ENCODE data around the gene HCK.
A peak's percentile ranks its signal among the peaks of the same experiment; 100 is the strongest.

HCK gene

GRCh38 chr20:32052090-32052777 is at the start of gene HCK:
TSS of gene HCK (plus strand) at chr20:32052242.
- DNase-seq (ENCODE audit: low read depth in 2 of 2): no peak

- DNase-seq (ENCODE audit: low read depth in 2 of 2): no peak
Measured at GRCh38 chr20:32003325-32003724, 48.7 kb upstream of the HCK start.

DNA sequence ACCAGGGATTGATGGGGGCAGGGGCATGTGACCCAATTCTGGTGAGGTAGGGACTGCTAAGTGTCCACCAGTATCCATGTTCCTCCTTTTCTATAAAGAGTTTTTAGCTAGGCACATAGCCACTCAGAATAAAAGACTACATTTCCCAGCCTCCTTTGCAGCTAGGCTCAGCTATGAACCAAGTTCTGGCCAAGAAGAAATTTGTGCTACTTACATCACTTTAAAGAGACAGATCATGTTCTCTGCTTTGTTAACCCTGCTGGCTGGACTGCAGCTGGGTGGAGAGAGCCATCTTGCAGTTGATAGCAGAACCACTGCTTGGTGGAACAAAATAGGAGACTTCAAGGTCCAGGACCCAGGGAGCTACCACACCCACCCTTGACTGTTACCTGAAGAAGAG is 47.1 kb upstream of the HCK start:
- no peak for DNase-seq (ENCODE audit: low read depth in 2 of 2)

- DNase-seq (ENCODE audit: low read depth in 2 of 2): no peak
Measured at GRCh38 chr20:32006053-32006452, 46.0 kb upstream of the HCK start.

DNA sequence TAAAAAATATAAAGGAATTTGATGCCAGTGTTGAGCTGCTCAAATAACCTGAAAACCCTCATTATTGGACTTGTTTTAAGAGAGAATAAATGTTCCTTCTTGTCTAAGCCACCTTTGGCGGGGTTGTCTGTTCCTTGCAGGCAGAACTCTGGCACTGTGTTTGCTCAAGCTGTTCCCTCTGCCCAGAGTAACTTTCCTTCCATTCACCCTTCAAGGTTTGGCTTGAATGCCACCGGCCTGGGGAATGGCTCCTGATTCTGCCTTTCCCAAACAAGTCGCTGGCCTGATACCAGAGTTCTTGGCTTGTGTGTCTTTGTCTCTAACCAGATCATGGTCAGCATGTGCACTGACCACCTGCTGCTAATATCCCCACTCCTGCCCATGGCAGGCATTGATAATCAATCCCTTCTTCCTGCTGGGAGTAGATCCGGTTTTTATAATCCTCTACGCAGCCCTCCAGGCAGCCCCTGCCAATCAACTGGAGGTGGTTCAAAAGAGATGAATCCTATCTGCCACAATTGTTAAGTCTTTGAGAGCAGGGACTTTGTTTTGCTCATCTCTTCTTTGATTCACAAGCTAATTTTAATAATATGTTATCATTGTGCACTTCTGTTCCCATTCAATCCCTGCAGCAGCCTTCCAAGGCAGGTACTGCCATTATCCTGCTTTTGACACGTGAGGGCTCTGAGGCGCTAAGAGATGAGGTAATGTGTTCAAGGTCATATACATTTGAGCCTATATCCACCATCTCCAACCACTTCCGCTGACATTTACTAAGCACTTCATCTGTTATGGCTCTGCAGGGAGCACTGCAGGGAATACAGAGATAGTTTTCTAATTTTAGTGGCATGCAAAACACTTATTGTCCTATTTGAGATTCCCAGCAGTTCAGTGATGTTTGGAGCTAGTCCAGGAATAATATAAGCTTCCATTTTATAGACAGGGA is 44.9 kb upstream of the HCK start:
- no peak for DNase-seq (ENCODE audit: low read depth in 2 of 2)

- no peak for DNase-seq (ENCODE audit: low read depth in 2 of 2)
Measured at GRCh38 chr20:32007787-32008616, 44.0 kb upstream of the HCK start.

DNA sequence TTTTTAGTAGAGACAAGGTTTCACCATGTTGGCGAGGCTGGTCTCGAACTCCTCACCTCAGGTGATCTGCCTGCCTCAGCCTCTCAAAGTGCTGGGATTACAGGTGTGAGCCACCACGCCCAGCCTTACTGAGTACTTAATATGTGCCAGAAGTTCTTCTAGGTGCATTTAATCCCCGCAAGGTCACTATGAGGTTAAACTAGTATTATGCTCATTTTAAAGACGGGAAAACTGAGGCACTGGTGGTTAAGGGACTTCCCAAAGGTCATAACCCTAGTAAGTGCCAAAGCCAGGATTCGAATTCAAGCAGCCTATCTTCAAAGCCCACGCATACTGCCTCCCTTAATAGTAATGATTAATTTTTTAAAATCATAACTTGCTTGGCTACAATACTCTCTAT is 42.5 kb upstream of the HCK start:
- DNase-seq (ENCODE audit: low read depth in 2 of 2): no peak

GRCh38 chr20:32010101-32010500 is 41.9 kb upstream of the HCK start, which contains the start of gene CCM2L:
TSS of gene CCM2L (plus strand) at chr20:32010438. CDS start at chr20:32010455, 17 bp downstream.
- no peak for DNase-seq (ENCODE audit: low read depth in 2 of 2)

- DNase-seq (ENCODE audit: low read depth in 2 of 2): no peak
Measured at GRCh38 chr20:32010666-32011065, 41.4 kb upstream of the HCK start.

DNA sequence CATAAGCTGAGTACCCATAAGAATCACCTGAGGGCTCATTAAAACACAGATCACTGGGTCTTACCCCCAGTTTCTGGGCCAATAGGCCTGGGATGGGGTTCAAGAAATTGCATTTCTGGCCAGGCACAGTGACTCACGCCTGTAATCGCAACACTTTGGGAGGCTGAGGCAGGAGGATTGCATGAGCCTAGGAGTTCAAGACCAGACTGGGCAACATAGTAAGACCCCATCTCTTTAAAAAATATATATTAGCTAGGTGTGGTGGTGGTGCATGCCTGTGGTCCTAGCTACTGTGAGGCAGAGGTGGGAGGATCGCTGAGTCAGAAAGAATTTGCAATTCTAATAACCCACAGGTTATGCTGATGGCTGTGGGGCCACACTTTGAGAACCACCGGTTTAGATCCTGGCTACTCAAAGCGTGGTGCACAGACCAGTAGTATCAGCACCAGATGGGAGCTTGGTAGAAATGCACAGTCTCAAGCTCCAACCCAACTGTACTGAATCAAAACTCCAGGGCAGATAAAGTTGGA is 39.8 kb upstream of the HCK start:
- DNase-seq (ENCODE audit: low read depth in 2 of 2): no peak

GRCh38 chr20:32013326-32013725 is 38.7 kb upstream of the HCK start:
- DNase-seq (ENCODE audit: low read depth in 2 of 2): no peak

GRCh38 chr20:32017711-32018251 is 34.3 kb upstream of the HCK start:
- no peak for DNase-seq (ENCODE audit: low read depth in 2 of 2)

DNA sequence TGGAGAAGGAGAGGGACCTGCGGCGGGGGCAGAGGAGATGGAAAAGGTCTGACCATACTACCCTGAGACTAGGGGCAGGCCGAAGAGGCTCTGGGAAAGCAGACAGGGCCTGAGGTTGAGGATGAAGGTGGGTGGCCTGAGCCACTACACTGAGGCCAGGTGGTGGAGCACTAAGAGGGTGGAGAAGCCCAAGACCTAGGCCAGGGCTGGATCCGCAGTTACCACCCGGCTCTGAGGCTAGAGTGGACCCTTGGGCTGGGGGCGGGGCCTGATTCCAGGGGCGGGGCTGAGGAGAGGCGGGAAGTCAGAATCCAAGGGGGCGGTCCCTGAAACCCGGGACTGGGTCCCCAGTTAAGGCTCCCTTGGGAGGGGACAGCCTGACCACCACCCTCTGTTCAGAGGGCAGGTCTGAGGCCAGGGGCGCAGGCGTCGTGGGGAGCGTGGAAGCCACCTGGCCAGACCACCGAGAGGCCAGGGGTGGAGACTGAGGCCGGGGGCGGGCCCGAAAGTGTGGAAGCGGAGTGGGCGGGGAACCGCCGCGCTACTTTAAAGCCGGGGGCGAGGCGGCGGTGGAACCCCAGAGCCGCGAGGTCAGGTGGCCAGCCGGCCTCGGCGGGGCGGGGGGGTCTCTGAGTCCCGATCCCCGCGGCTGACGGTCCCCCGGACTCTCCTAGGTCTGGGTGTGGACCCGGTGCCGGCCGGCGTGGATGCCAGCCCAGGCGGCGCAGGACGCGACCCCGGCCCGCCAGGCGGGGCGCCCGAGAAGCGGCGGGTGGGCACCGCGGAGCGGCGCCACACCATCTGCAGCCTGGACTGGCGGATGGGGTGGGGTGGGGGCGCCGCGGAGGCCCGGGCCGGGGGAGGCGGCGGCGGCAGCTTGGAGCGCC is 33.5 kb upstream of the HCK start:
- DNase-seq (ENCODE audit: low read depth in 2 of 2): peak in 1 of 2 experiments; percentile 54

DNA sequence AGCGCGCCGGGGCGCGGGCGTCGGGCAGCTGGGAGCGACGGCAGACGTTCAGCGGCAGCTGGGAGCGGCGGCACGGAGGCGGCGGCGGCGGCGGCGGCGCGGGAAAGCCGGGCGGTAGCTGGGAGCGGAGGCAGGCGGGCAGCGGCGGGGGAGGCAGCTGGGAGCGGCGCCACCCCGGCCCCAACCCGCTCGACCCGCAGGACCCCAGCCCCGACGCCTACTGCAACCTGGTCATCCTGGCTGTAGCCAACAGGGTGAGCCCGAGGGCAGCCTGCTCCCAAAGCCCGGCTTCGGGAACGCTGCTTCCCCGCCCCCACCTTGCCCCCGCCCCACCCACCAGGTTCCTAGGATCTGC is 32.9 kb upstream of the HCK start:
- no peak for DNase-seq (ENCODE audit: low read depth in 2 of 2)

DNA sequence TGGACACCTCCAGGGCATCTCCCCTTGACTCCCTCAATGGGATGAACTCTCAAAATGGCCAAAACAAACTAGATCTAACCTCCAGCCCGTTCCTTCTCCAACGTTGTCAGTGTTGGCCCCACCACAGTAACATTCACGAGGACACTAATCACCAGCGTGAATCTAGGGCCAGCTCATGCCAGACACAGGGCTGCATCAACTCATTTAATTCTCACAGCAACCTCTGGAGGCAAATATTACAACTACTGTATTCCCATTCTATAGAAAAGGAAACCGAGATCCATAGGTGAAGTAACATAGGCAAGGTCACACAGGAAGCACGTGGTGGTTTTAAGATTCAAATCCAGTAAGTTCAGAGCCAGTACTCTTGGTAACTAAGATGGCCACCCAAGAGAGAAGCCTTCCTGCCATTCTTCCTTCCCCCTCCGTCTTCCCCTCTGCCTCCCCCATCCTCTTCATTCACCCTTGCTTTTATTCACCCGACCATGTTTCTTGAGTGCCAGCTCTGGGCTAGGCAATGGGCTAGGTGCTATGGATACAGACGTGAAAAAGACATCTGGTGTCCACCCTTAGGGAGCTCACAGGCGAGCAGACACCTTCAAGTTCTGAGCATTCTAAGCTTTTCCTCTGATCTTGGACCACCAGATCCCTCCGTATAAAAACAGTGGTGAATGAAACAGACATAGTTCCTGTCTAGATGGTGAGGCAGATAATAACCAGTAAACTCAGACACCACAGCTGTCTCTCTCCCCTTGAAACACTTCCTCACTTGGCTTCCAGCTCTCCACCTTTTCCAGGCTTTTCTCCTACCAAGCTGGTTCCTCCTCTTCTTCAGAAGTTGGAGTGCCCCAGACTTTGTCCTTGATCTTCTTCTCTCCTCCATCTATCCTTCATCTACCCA is 32.2 kb upstream of the HCK start:
- no peak for DNase-seq (ENCODE audit: low read depth in 2 of 2)

DNA sequence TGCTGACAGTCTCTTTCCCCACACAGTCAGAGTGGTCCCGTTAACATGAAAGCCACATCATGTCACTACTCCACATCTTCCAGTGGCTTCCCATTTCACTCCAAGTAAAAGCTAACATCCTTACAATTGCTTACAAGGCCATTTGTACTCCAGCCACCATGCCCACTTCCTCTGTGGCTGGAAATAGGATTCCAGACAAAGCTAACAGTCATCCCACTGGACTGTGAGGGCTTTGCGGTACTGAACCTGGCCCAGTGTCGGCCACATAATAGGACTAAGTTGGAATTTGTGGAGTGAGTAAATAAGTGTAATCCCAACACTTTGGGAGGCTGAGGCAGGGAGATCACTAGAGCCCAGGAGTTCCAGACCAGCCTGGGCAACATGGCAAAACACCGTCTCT is 31.0 kb upstream of the HCK start:
- DNase-seq (ENCODE audit: low read depth in 2 of 2): no peak

DNA sequence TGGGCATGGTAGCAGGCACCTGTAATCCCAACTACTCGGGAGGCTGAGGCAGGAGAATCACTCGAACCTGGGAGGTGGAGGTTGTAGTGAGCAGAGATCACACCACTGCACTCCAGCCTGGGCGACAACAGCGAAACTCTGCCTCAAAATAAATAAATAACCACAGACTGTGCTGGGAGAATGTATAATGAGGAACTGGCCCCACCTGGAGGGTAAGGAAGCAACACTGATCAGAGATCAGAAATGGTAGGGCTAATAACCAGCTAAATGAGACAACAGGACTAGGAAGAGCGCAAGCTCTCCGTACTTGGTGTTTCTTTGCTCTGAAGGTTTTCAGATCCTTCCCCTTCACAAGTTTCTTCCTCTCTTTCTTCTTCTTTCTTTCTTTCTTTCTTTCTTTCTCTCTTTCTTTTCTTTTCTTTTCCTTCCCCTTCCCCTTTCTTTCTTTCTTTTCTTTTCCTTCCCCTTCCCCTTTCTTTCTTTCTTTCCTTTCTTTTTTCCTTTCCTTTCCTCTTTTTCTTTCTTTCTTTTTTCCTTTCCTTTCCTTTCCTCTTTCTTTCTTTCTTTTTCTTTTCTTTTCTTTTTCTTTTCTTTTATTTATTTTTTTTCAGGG is 27.3 kb upstream of the HCK start:
- no peak for DNase-seq (ENCODE audit: low read depth in 2 of 2)

- DNase-seq (ENCODE audit: low read depth in 2 of 2): no peak
Measured at GRCh38 chr20:32027643-32028042, 24.4 kb upstream of the HCK start.
